K562 (cell line): Measurements from ENCODE around the gene NAE1. TPM values are rescaled to one million over a fixed set of nuclear protein-coding genes. Genes with fewer than 3 reads are reported as not detected.

Source experiments
- BCOR ChIP-seq: fragments of 450-650 bp; IDR thresholded peaks from 2 replicates; pipeline ENCODE4 v1.6.1; 2016
- C11orf30 ChIP-seq: fragments of 450-650 bp; IDR thresholded peaks from 2 replicates; pipeline ENCODE4 v1.6.1; 2016; ENCODE audit warnings: low read depth, mild to moderate bottlenecking
- CHD2 ChIP-seq: IDR thresholded peaks from 2 replicates; pipeline ENCODE4 v1.6.1; 2011; ENCODE audit warnings: low read depth, low read length
- DMBX1 ChIP-seq: fragments of 250-450 bp; sonication (Bioruptor Pico); IDR thresholded peaks from 2 replicates; pipeline ENCODE4 v1.8.0; 2022; ENCODE audit warnings: inconsistent platforms, mild to moderate bottlenecking, moderate library complexity, borderline replicate concordance
- EP400 ChIP-seq: fragments of 450-650 bp; IDR thresholded peaks from 2 replicates; pipeline ENCODE4 v1.6.1; 2017; ENCODE audit warnings: antibody characterized with exemption, mild to moderate bottlenecking, moderate library complexity
- JUN ChIP-seq, 2 experiments: sonication (generic) in 1 of 2; formaldehyde crosslinking in 1 of 2; IDR thresholded peaks; 2 replicates each; pipeline versions ENCODE4 v1.6.1 to v1.8.0; 2012 to 2022; ENCODE audit warnings: borderline replicate concordance in 2 of 2, mild to moderate bottlenecking in 2 of 2, improper control_type of control experiment in 1 of 2, low read depth in 1 of 2, low read length in 1 of 2, missing genetic modification reagents in 1 of 2
- KDM5B ChIP-seq: fragments of 200-600 bp; sonication (generic); IDR thresholded peaks from 2 replicates; pipeline ENCODE4 v1.6.1; 2012; ENCODE audit warnings: low read depth, mild to moderate bottlenecking, moderate library complexity, low read length, control low read depth, inconsistent platforms; ENCODE audit not compliant: insufficient replicate concordance
- KLF16 ChIP-seq: IDR thresholded peaks from 2 replicates; pipeline ENCODE4 v1.6.1; 2016; ENCODE audit warnings: antibody characterized with exemption
- MYBL2 ChIP-seq, 2 experiments: fragments of 450-650 bp in 1 of 2; sonication (generic) in 1 of 2; formaldehyde crosslinking in 1 of 2; IDR thresholded peaks; 2 replicates each; pipeline versions ENCODE4 v1.6.1 to v1.8.1; 2017 to 2022; ENCODE audit warnings: borderline replicate concordance in 1 of 2, inconsistent platforms in 1 of 2, low read depth in 1 of 2, mild to moderate bottlenecking in 1 of 2, missing genetic modification reagents in 1 of 2, moderate library complexity in 1 of 2
- PHF8 ChIP-seq: fragments of 200-600 bp; sonication (generic); IDR thresholded peaks from 2 replicates; pipeline ENCODE4 v1.6.1; 2012; ENCODE audit warnings: mixed run types, mild to moderate bottlenecking, inconsistent platforms, low read length, moderate library complexity, borderline replicate concordance
- PTBP1 ChIP-seq: fragments of 200-400 bp; formaldehyde crosslinking; IDR thresholded peaks from 2 replicates; pipeline ENCODE4 v1.6.1; 2017; ENCODE audit warnings: low read depth, low read length
- RBM14 ChIP-seq: fragments of 200-400 bp; formaldehyde crosslinking; IDR thresholded peaks from 2 replicates; pipeline ENCODE4 v1.6.1; 2018; ENCODE audit warnings: low read depth, mild to moderate bottlenecking, low read length, moderate library complexity, borderline replicate concordance; ENCODE audit not compliant: insufficient read depth
- RBM15 ChIP-seq: fragments of 200-400 bp; formaldehyde crosslinking; IDR thresholded peaks from 2 replicates; pipeline ENCODE4 v1.6.1; 2018; ENCODE audit warnings: mild to moderate bottlenecking, low read length, moderate library complexity; ENCODE audit not compliant: insufficient read depth
- TEAD1 ChIP-seq, 2 experiments: fragments of 450-650 bp in 1 of 2; sonication (generic) in 1 of 2; formaldehyde crosslinking; IDR thresholded peaks; 2 replicates each; pipeline versions ENCODE4 v1.4.0 to v1.8.0; 2020 to 2022; ENCODE audit warnings: mild to moderate bottlenecking in 2 of 2, missing genetic modification reagents in 1 of 2
- ZEB2 ChIP-seq: fragments of 450-650 bp; IDR thresholded peaks from 2 replicates; pipeline ENCODE4 v1.6.1; 2016
- ZFX ChIP-seq: sonication (generic); formaldehyde crosslinking; IDR thresholded peaks from 2 replicates; pipeline ENCODE4 v1.8.0; 2022; ENCODE audit warnings: mild to moderate bottlenecking, missing genetic modification reagents, moderate library complexity
- ZNF184 ChIP-seq: sonication (generic); formaldehyde crosslinking; IDR thresholded peaks from 2 replicates; pipeline ENCODE4 v1.5.0; 2020; ENCODE audit warnings: missing genetic modification reagents
- ZNF263 ChIP-seq: sonication (generic); formaldehyde crosslinking; IDR thresholded peaks from 2 replicates; pipeline ENCODE4 v1.8.0; 2022; ENCODE audit warnings: mild to moderate bottlenecking, missing genetic modification reagents, borderline replicate concordance
- polyA plus RNA-seq, 8 experiments: library from polyadenylated mRNA; depleted of rRNA in 4 of 8; stranded (reverse) in 5 of 8; unstranded in 3 of 8; fragments of >200 nt; fragmentation: Nextera tagmentation in 2 of 8; fragmentation: Illumina TruSeq in 1 of 8; extraction: Ambion mirVana in 2 of 8; extraction: Trizol in 1 of 8; gene quantifications; 2 replicates each; pipeline versions ENCODE4 v1.2.1 to v1.2.3, GENCODE V29; 2011 to 2014; ENCODE audit warnings: inconsistent platforms in 1 of 8, missing spikeins in 1 of 8
- total RNA-seq, 7 experiments: library from RNA; depleted of rRNA in 6 of 7; stranded (reverse); fragments of >200 nt in 6 of 7; fragmentation: Illumina TruSeq in 2 of 7; extraction: Trizol in 2 of 7; gene quantifications; 2 replicates each; pipeline versions ENCODE4 v1.2.1 to v1.2.3, GENCODE V29; 2011 to 2021; ENCODE audit warnings: low replicate concordance in 1 of 7
- TF ChIP-seq, protein P1 (sequence below), 2 experiments: fragments of 450-650 bp; IDR thresholded peaks; 2 replicates each; pipeline ENCODE4 v1.6.1; 2016
- TF ChIP-seq, protein P2 (sequence below): sonication (generic); formaldehyde crosslinking; IDR thresholded peaks from 2 replicates; pipeline ENCODE4 v1.8.0; 2022; ENCODE audit warnings: missing genetic modification reagents, mild to moderate bottlenecking, borderline replicate concordance
- TF ChIP-seq, protein P3 (sequence below): sonication (generic); formaldehyde crosslinking; IDR thresholded peaks from 2 replicates; pipeline ENCODE4 v1.9.0; 2022; ENCODE audit warnings: mild to moderate bottlenecking, missing genetic modification reagents
- TF ChIP-seq, protein P4 (sequence below): fragments of 450-650 bp; formaldehyde crosslinking; IDR thresholded peaks from 2 replicates; pipeline ENCODE4 v1.4.0; 2020; ENCODE audit warnings: mild to moderate bottlenecking
- TF ChIP-seq, protein P5 (sequence below): fragments of 250-450 bp; sonication (Bioruptor Pico); IDR thresholded peaks from 2 replicates; pipeline ENCODE4 v1.6.1; 2021; ENCODE audit warnings: mild to moderate bottlenecking

The NAE1 gene
- total and polyA plus RNA-seq, 9 of the 15 experiments (the other 6 are each of a cell fraction or from before 2014, with no cell fraction given): 165 to 294 (median 230) TPM

DNA sequence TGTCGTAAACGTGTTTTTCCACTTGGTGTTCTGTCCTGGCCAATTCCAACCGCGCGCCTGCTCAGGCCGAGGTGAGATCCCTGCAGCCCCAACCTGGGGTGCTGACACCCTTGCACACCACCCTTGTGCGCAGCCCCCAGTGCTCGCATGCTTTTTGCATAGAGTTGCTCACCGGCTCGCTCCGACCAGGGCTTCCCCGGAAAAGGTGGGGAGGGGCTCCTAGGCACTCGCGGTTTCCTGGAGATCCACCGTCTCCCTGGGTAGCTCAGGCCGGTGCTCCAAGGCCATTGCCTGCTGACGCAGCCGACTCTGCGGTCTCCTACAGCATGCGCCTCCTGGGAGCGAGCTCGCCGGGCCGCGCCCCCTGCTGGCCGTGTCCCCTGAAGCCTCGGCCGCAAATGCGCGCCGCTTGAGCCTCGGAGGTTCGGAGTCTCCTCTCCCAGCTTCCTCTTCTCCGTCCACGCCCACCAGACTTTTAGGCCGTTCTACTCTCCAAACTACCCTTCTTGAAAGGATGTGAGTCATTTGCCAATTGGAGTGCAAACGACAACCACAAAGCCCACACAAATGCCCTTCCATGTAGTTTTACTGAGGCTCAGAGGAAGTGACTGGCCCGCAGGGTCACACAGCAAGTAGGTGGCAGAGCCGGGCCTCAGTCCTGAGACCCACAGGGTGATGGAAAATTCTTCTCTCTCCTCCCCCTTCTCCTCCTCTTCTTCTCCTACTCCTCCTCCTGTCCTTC, 42.3 kb upstream of the NAE1 start (continued):
- TF ChIP-seq ZNF263 (peak; percentile 99), C11orf30 (peak; percentile 40; the same call in 1 of the 2 replicates), RBM14 (no peak), TEAD1 (CRISPR knock-in tag; IDR thresholded peaks at IDR 0.05) (0 out of 4 replicates have a peak, but pooled peaks of 1 of the 2 experiments have one; percentile 23), BCOR (peak; percentile 88; the same call in 1 of the 2 replicates), ZFX (CRISPR knock-in tag) (peak; percentile 79), EP400 (peak; percentile 81), KDM5B (peak; percentile 70), CHD2 (no peak), PHF8 (peak; percentile 74; the same call in 1 of the 2 replicates), PTBP1 (0 out of 2 replicates have a peak, but pooled peaks have one; percentile 49), JUN (IDR thresholded peaks at IDR 0.05; ENCODE audit: borderline replicate concordance, low read depth, low read length) (peak; percentile 88), JUN (CRISPR knock-in tag; IDR thresholded peaks at IDR 0.05; ENCODE audit: borderline replicate concordance) (no peak), RBM15 (no peak), MYBL2 (IDR thresholded peaks at IDR 0.05; ENCODE audit: low read depth) (no peak), MYBL2 (CRISPR knock-in tag; IDR thresholded peaks at IDR 0.05; ENCODE audit: borderline replicate concordance) (no peak), ZNF184 (CRISPR knock-in tag) (no peak), DMBX1 (CRISPR knock-in tag) (peak; percentile 23; the same call in 1 of the 2 replicates), ZEB2 (peak; percentile 20; the same call in 1 of the 2 replicates), KLF16 (no peak)
- TF ChIP-seq, protein P1, sequence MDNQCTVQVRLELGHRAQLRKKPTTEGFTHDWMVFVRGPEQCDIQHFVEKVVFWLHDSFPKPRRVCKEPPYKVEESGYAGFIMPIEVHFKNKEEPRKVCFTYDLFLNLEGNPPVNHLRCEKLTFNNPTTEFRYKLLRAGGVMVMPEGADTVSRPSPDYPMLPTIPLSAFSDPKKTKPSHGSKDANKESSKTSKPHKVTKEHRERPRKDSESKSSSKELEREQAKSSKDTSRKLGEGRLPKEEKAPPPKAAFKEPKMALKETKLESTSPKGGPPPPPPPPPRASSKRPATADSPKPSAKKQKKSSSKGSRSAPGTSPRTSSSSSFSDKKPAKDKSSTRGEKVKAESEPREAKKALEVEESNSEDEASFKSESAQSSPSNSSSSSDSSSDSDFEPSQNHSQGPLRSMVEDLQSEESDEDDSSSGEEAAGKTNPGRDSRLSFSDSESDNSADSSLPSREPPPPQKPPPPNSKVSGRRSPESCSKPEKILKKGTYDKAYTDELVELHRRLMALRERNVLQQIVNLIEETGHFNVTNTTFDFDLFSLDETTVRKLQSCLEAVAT (IDR thresholded peaks at IDR 0.05): peak in 1 of 2 experiments; percentile 91; a peak in 2 of 4 replicates
- TF ChIP-seq, protein P2, sequence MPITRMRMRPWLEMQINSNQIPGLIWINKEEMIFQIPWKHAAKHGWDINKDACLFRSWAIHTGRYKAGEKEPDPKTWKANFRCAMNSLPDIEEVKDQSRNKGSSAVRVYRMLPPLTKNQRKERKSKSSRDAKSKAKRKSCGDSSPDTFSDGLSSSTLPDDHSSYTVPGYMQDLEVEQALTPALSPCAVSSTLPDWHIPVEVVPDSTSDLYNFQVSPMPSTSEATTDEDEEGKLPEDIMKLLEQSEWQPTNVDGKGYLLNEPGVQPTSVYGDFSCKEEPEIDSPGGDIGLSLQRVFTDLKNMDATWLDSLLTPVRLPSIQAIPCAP: no peak
- TF ChIP-seq, protein P3, sequence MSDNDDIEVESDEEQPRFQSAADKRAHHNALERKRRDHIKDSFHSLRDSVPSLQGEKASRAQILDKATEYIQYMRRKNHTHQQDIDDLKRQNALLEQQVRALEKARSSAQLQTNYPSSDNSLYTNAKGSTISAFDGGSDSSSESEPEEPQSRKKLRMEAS (CRISPR knock-in tag): peak; percentile 98
- TF ChIP-seq, protein P4, sequence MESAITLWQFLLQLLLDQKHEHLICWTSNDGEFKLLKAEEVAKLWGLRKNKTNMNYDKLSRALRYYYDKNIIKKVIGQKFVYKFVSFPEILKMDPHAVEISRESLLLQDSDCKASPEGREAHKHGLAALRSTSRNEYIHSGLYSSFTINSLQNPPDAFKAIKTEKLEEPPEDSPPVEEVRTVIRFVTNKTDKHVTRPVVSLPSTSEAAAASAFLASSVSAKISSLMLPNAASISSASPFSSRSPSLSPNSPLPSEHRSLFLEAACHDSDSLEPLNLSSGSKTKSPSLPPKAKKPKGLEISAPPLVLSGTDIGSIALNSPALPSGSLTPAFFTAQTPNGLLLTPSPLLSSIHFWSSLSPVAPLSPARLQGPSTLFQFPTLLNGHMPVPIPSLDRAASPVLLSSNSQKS (CRISPR knock-in tag): no peak
- TF ChIP-seq, protein P5, sequence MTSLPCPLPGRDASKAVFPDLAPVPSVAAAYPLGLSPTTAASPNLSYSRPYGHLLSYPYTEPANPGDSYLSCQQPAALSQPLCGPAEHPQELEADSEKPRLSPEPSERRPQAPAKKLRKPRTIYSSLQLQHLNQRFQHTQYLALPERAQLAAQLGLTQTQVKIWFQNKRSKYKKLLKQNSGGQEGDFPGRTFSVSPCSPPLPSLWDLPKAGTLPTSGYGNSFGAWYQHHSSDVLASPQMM (CRISPR knock-in tag): no peak
